Measurements from ENCODE around the gene RARA.

DNA sequence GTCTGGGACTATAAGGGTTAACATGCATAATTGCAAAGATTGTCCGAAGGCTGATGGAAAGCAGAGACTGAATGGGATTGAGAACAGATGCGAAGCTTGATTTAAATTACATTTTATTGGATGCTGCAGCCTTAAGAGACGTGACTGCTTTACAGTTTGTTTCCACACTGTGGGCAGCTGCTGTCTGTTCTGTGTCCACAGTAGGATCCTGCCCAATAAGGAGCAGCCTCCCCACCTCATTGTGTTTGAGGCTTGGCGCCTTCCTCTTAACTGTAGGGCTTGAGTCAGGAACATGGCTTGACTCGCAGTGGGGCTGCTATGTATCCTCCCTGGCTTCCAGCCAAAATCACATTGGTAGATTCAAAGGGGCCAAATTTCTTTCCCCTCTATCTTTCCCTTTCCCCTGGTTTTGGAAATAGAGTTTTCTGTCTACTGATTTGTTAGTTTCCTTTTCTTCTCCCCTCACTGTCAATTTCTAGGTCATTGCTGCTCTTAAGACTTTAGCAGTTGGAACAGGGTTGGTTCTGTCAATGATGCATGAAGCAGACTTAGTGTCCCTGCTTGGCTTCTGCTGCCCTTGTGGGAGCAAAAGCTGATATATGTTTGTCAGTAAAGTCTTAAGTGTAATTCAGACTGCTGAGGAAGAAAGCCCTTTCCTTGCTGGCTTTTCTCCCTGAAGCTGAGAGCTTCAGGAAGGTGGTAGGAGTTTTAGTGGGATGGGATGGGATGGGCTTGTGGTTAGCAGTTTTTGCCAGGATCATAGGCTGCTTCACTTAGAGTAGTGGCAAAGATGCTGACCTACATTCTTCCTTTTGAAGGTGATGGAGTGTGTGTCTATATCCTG lies 5.0 kb upstream of the RARA start:
- TF ChIP-seq, protein P1, sequence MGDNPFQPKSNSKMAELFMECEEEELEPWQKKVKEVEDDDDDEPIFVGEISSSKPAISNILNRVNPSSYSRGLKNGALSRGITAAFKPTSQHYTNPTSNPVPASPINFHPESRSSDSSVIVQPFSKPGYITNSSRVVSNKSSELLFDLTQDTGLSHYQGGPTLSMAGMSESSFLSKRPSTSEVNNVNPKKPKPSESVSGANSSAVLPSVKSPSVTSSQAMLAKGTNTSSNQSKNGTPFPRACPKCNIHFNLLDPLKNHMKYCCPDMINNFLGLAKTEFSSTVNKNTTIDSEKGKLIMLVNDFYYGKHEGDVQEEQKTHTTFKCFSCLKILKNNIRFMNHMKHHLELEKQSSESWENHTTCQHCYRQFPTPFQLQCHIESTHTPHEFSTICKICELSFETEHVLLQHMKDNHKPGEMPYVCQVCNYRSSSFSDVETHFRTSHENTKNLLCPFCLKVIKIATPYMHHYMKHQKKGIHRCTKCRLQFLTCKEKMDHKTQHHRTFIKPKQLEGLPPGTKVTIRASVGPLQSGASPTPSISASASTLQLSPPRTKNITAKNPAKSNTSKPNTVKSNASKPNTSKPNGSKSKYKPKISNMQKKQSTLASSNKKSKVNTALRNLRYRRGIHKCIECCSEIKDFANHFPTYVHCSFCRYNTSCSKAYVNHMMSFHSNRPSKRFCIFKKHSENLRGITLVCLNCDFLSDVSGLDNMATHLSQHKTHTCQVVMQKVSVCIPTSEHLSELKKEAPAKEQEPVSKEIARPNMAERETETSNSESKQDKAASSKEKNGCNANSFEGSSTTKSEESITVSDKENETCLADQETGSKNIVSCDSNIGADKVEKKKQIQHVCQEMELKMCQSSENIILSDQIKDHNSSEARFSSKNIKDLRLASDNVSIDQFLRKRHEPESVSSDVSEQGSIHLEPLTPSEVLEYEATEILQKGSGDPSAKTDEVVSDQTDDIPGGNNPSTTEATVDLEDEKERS (tag by site-specific recombination; IDR thresholded peaks at IDR 0.05), result no peak
- TF ChIP-seq ZNF114 (tag by site-specific recombination; IDR thresholded peaks at IDR 0.05), result no peak
- no peak for TF ChIP-seq ZNF473 (tag by site-specific recombination; IDR thresholded peaks at IDR 0.05)
- TF ChIP-seq ZNF792 (tag by site-specific recombination; IDR thresholded peaks at IDR 0.05), result no peak
- TF ChIP-seq, protein P2, sequence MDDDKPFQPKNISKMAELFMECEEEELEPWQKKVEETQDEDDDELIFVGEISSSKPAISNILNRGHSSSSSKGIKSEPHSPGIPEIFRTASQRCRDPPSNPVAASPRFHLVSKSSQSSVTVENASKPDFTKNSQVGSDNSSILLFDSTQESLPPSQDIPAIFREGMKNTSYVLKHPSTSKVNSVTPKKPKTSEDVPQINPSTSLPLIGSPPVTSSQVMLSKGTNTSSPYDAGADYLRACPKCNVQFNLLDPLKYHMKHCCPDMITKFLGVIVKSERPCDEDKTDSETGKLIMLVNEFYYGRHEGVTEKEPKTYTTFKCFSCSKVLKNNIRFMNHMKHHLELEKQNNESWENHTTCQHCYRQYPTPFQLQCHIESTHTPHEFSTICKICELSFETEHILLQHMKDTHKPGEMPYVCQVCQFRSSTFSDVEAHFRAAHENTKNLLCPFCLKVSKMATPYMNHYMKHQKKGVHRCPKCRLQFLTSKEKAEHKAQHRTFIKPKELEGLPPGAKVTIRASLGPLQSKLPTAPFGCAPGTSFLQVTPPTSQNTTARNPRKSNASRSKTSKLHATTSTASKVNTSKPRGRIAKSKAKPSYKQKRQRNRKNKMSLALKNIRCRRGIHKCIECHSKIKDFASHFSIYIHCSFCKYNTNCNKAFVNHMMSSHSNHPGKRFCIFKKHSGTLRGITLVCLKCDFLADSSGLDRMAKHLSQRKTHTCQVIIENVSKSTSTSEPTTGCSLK (tag by site-specific recombination; IDR thresholded peaks at IDR 0.05), result no peak
- TF ChIP-seq KLF10 (tag by site-specific recombination; IDR thresholded peaks at IDR 0.05), result no peak
- TF ChIP-seq, protein P3, sequence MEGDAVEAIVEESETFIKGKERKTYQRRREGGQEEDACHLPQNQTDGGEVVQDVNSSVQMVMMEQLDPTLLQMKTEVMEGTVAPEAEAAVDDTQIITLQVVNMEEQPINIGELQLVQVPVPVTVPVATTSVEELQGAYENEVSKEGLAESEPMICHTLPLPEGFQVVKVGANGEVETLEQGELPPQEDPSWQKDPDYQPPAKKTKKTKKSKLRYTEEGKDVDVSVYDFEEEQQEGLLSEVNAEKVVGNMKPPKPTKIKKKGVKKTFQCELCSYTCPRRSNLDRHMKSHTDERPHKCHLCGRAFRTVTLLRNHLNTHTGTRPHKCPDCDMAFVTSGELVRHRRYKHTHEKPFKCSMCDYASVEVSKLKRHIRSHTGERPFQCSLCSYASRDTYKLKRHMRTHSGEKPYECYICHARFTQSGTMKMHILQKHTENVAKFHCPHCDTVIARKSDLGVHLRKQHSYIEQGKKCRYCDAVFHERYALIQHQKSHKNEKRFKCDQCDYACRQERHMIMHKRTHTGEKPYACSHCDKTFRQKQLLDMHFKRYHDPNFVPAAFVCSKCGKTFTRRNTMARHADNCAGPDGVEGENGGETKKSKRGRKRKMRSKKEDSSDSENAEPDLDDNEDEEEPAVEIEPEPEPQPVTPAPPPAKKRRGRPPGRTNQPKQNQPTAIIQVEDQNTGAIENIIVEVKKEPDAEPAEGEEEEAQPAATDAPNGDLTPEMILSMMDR (tag by site-specific recombination; IDR thresholded peaks at IDR 0.05), result no peak
- TF ChIP-seq, protein P4, sequence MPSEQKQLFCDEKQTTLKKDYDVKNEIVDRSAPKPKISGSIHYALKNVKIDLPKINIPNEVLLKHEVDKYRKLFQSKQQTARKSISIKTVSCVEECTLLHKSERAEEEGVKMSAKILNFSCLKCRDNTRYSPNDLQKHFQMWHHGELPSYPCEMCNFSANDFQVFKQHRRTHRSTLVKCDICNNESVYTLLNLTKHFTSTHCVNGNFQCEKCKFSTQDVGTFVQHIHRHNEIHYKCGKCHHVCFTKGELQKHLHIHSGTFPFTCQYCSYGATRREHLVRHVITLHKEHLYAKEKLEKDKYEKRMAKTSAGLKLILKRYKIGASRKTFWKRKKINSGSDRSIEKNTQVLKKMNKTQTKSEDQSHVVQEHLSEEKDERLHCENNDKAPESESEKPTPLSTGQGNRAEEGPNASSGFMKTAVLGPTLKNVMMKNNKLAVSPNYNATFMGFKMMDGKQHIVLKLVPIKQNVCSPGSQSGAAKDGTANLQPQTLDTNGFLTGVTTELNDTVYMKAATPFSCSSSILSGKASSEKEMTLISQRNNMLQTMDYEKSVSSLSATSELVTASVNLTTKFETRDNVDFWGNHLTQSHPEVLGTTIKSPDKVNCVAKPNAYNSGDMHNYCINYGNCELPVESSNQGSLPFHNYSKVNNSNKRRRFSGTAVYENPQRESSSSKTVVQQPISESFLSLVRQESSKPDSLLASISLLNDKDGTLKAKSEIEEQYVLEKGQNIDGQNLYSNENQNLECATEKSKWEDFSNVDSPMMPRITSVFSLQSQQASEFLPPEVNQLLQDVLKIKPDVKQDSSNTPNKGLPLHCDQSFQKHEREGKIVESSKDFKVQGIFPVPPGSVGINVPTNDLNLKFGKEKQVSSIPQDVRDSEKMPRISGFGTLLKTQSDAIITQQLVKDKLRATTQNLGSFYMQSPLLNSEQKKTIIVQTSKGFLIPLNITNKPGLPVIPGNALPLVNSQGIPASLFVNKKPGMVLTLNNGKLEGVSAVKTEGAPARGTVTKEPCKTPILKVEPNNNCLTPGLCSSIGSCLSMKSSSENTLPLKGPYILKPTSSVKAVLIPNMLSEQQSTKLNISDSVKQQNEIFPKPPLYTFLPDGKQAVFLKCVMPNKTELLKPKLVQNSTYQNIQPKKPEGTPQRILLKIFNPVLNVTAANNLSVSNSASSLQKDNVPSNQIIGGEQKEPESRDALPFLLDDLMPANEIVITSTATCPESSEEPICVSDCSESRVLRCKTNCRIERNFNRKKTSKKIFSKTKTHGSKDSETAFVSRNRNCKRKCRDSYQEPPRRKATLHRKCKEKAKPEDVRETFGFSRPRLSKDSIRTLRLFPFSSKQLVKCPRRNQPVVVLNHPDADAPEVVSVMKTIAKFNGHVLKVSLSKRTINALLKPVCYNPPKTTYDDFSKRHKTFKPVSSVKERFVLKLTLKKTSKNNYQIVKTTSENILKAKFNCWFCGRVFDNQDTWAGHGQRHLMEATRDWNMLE (tag by site-specific recombination; conservative IDR thresholded peaks at IDR 0.05; ENCODE audit: low read depth), result no peak
- TF ChIP-seq ZNF157 (tag by site-specific recombination; IDR thresholded peaks at IDR 0.05), result no peak
- no peak for TF ChIP-seq YY1 (tag by site-specific recombination; IDR thresholded peaks at IDR 0.05)
- no peak for TF ChIP-seq ZNF658 (tag by site-specific recombination; IDR thresholded peaks at IDR 0.05)
- TF ChIP-seq KLF16 (tag by site-specific recombination; IDR thresholded peaks at IDR 0.05), result no peak
- no peak for TF ChIP-seq ZNF335 (tag by site-specific recombination; conservative IDR thresholded peaks at IDR 0.05)
- TF ChIP-seq, protein P5, sequence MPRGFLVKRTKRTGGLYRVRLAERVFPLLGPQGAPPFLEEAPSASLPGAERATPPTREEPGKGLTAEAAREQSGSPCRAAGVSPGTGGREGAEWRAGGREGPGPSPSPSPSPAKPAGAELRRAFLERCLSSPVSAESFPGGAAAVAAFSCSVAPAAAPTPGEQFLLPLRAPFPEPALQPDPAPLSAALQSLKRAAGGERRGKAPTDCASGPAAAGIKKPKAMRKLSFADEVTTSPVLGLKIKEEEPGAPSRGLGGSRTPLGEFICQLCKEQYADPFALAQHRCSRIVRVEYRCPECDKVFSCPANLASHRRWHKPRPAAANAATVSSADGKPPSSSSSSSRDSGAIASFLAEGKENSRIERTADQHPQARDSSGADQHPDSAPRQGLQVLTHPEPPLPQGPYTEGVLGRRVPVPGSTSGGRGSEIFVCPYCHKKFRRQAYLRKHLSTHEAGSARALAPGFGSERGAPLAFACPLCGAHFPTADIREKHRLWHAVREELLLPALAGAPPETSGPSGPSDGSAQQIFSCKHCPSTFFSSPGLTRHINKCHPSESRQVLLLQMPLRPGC (tag by site-specific recombination; IDR thresholded peaks at IDR 0.05), result no peak
